IMR-90 (cell line): ENCODE results near the gene TTC3. TPM values are rescaled to one million over a fixed set of nuclear protein-coding genes. Genes with fewer than 3 reads are reported as not detected.

Experiments
- ATAC-seq: fragments of 200-7000 bp; cut with Tn5 transposase; 2 replicates; pipeline ENCODE4 v1.9.1; 2020; ENCODE audit warnings: low read depth, mild to moderate bottlenecking, moderate library complexity
- BruUV-seq: library from RNA; stranded (reverse); fragments of 400-500 nt; replicated peaks from 2 replicates; lab custom pipeline; 2021; lab: Mats Ljungman, UMichigan
- CTCF ChIA-PET: fragments of 300-600 bp; formaldehyde crosslinking; extraction: SDS; loops from one replicate; lab custom pipeline; 2021; ENCODE audit warnings: antibody characterized with exemption; lab: Yijun Ruan, JAX
- POLR2A ChIA-PET: fragments of 300-600 bp; sonication (Branson Sonifier 250); formaldehyde crosslinking; loops from one replicate; lab custom pipeline; 2022; ENCODE audit warnings: antibody characterized with exemption; ENCODE audit not compliant: unreplicated experiment; lab: Charles Lee
- DNase-seq: peaks from one replicate; pipeline ENCODE4 v3.0.0; 2013
- H2AFZ ChIP-seq: replicated peaks from 2 replicates; pipeline ENCODE3; 2013; ENCODE audit warnings: low read length, mild to moderate bottlenecking; ENCODE audit not compliant: poor library complexity
- H2AK5ac ChIP-seq: 2 replicates; pipeline ENCODE4 v1.6.1; 2013; ENCODE audit warnings: low read depth, low read length, inconsistent platforms
- H2AK9ac ChIP-seq: replicated peaks from 2 replicates; pipeline ENCODE3; 2013; ENCODE audit warnings: mild to moderate bottlenecking, low read depth, low read length, moderate library complexity; ENCODE audit not compliant: poor library complexity
- H2BK120ac ChIP-seq: 2 replicates; pipeline ENCODE4 v1.6.1; 2013; ENCODE audit warnings: low read depth, low read length, inconsistent platforms
- H2BK15ac ChIP-seq: 3 replicates; pipeline ENCODE4 v1.6.1; 2013; ENCODE audit warnings: low read depth, low read length, inconsistent platforms
- H2BK20ac ChIP-seq: 2 replicates; pipeline ENCODE4 v1.6.1; 2013; ENCODE audit warnings: low read depth, mild to moderate bottlenecking, inconsistent platforms, low read length, moderate library complexity
- H2BK5ac ChIP-seq: 2 replicates; pipeline ENCODE4 v1.6.1; 2013; ENCODE audit warnings: mild to moderate bottlenecking, low read depth, low read length, inconsistent platforms; ENCODE audit not compliant: poor library complexity, severe bottlenecking
- H3K14ac ChIP-seq: replicated peaks from 2 replicates; pipeline ENCODE4 v1.6.1; 2013; ENCODE audit warnings: low read depth, low read length, inconsistent platforms
- H3K18ac ChIP-seq: 2 replicates; pipeline ENCODE4 v1.6.1; 2013; ENCODE audit warnings: low read depth, low read length, control low read depth
- H3K23ac ChIP-seq: 2 replicates; pipeline ENCODE4 v1.6.1; 2013; ENCODE audit warnings: low read depth, low read length, inconsistent platforms
- H3K27ac ChIP-seq: 2 replicates; pipeline ENCODE4 v1.5.1; 2013; ENCODE audit warnings: mild to moderate bottlenecking, control low read depth, low read length; ENCODE audit not compliant: insufficient read depth
- H3K27me3 ChIP-seq: 2 replicates; pipeline ENCODE4 v1.6.1; 2013; ENCODE audit warnings: low read length; ENCODE audit not compliant: control insufficient read depth, insufficient read depth
- H3K36me3 ChIP-seq: 2 replicates; pipeline ENCODE4 v1.6.1; 2013; ENCODE audit warnings: low read length, mixed read lengths; ENCODE audit not compliant: control insufficient read depth, insufficient read depth
- H3K4ac ChIP-seq: 2 replicates; pipeline ENCODE4 v1.6.1; 2013; ENCODE audit warnings: low read depth, low read length, inconsistent platforms
- H3K4me1 ChIP-seq: 2 replicates; pipeline ENCODE4 v1.6.1; 2013; ENCODE audit warnings: low read length, mixed read lengths; ENCODE audit not compliant: control insufficient read depth, insufficient read depth
- H3K4me2 ChIP-seq: 2 replicates; pipeline ENCODE4 v1.6.1; 2013; ENCODE audit warnings: low read depth, mild to moderate bottlenecking, control low read depth, low read length, moderate library complexity
- H3K4me3 ChIP-seq: 2 replicates; pipeline ENCODE4 v1.5.1; 2013; ENCODE audit warnings: low read depth, mild to moderate bottlenecking, control low read depth, low read length, moderate library complexity; ENCODE audit not compliant: insufficient read depth
- H3K56ac ChIP-seq: 2 replicates; pipeline ENCODE4 v1.6.1; 2013; ENCODE audit warnings: low read length, inconsistent platforms; ENCODE audit not compliant: insufficient read depth; ENCODE audit errors: extremely low read depth
- H3K79me1 ChIP-seq, 2 experiments: 2 replicates each; pipeline ENCODE4 v1.6.1; 2013; ENCODE audit warnings: low read length in 2 of 2, inconsistent platforms in 1 of 2, low read depth in 1 of 2
- H3K9ac ChIP-seq: 2 replicates; pipeline ENCODE4 v1.6.1; 2013; ENCODE audit warnings: low read depth, low read length, control low read depth
- H3K9me1 ChIP-seq: 2 replicates; pipeline ENCODE4 v1.6.1; 2013; ENCODE audit warnings: low read length, inconsistent platforms; ENCODE audit not compliant: insufficient read depth
- H3K9me3 ChIP-seq: 2 replicates; pipeline ENCODE4 v1.6.1; 2013; ENCODE audit warnings: low read length; ENCODE audit not compliant: control insufficient read depth, insufficient read depth
- H4K20me1 ChIP-seq: 2 replicates; pipeline ENCODE4 v1.6.1; 2013; ENCODE audit warnings: low read length, inconsistent platforms; ENCODE audit not compliant: insufficient read depth
- H4K5ac ChIP-seq: 2 replicates; pipeline ENCODE4 v1.6.1; 2013; ENCODE audit warnings: mild to moderate bottlenecking, low read depth, low read length, control low read depth
- H4K8ac ChIP-seq, 2 experiments: 2 replicates each; pipeline ENCODE4 v1.6.1; 2013; ENCODE audit warnings: low read depth in 2 of 2, low read length in 2 of 2, control low read depth in 1 of 2, inconsistent platforms in 1 of 2
- H4K91ac ChIP-seq: 2 replicates; pipeline ENCODE4 v1.6.1; 2013; ENCODE audit warnings: low read depth, low read length, inconsistent platforms; ENCODE audit not compliant: insufficient read depth
- CEBPB ChIP-seq: IDR thresholded peaks from 2 replicates; pipeline ENCODE4 v1.6.1; 2012; ENCODE audit warnings: low read depth, low read length, improper control_type of control experiment
- WGBS, 2 experiments: methylation state at CpG; one replicate each; pipeline versions ENCODE4 v1.1.5 to v1.1.7; 2013; ENCODE audit warnings: missing lambda C conversion rate in 2 of 2; ENCODE audit not compliant: insufficient read length in 1 of 2; ENCODE audit errors: extremely low coverage in 2 of 2; 5-methylcytosine and 5-hydroxymethylcytosine counted together
- dilution Hi-C: fragments of 300-500 bp; cut with HindIII; formaldehyde crosslinking; loops from one replicate; pipeline ENCODE4 v1.14.3; 2018; ENCODE audit warnings: low sequenced_read_pairs; ENCODE audit not compliant: unreplicated experiment
- in situ Hi-C: fragments of 300-500 bp; cut with MboI; formaldehyde crosslinking; loops from 3 replicates; pipeline ENCODE4 v1.14.3; 2019; ENCODE audit warnings: low sequenced_read_pairs, inconsistent platforms, mixed read lengths
- intact Hi-C: fragments of 100-400 bp; cut with micrococcal nuclease; formaldehyde crosslinking; loops from 2 replicates; pipeline ENCODE4 v1.10.0; 2022
- polyA plus RNA-seq, 3 experiments: library from polyadenylated mRNA; depleted of rRNA; stranded (reverse); fragments of >200 nt; gene quantifications; 2 replicates each; pipeline ENCODE4 v1.2.3, GENCODE V29; 2012; ENCODE audit warnings: low replicate concordance in 1 of 3
- total RNA-seq: library from RNA; depleted of rRNA; stranded (reverse); fragments of >200 nt; gene quantifications from 2 replicates; pipeline ENCODE4 v1.2.3, GENCODE V29; 2012
- TF ChIP-seq, protein P1 (sequence below): conservative IDR thresholded peaks from 2 replicates; pipeline ENCODE4 v1.5.1; 2012; ENCODE audit warnings: mild to moderate bottlenecking, low read depth, low read length, improper control_type of control experiment

Gene TTC3
- total and polyA plus RNA-seq, 2 of the 4 experiments (the other 2 are of a cell fraction): 96.7 to 293 TPM

DNA sequence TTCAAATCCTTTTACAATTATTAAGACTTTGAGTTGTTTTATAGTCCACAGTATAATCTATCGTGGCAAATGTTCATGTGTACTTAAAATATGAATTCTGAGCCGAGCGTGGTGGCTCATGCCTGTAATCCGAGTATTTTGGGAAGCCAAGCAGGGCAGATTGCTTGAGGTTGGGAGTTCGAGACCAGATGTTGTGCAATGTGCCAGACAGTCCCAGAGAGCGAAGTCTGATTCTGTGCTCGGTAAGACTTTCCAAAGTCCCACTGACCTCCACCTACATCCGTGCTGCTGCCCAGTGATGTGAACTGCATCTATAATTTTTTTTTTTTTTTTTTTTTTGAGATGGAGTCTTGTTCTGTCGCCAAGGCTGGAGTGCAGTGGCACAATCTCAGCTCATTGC, 141.9 kb downstream of the TTC3 start:
- peaks cover 0 to 4% of the 10 kb centered on the region in 2 experiments; a peak in 2 of 4 replicates for H3K79me1 ChIP-seq
- H3K4ac ChIP-seq: no peak overlapping the region
- ATAC-seq (no peak), DNase-seq (no peak)
- ChIA-PET POLR2A (no interaction called here), CTCF (no interaction called here)
- dilution Hi-C loops (no loop called here), intact Hi-C loops (no loop called here), in situ Hi-C loops (no loop called here)
- no peak overlapping the region for H2AK5ac ChIP-seq
- peaks cover 2% of the 10 kb centered on the region; the same call in 1 of the 2 replicates for H3K9me1 ChIP-seq
- no peaks in the 10 kb centered on the region; the same call in 1 of the 2 replicates for H3K4me1 ChIP-seq
- H3K27ac ChIP-seq: no peak overlapping the region
- H3K4me3 ChIP-seq: no peak overlapping the region
- no peak overlapping the region for H4K91ac ChIP-seq
- TF ChIP-seq, protein P1, sequence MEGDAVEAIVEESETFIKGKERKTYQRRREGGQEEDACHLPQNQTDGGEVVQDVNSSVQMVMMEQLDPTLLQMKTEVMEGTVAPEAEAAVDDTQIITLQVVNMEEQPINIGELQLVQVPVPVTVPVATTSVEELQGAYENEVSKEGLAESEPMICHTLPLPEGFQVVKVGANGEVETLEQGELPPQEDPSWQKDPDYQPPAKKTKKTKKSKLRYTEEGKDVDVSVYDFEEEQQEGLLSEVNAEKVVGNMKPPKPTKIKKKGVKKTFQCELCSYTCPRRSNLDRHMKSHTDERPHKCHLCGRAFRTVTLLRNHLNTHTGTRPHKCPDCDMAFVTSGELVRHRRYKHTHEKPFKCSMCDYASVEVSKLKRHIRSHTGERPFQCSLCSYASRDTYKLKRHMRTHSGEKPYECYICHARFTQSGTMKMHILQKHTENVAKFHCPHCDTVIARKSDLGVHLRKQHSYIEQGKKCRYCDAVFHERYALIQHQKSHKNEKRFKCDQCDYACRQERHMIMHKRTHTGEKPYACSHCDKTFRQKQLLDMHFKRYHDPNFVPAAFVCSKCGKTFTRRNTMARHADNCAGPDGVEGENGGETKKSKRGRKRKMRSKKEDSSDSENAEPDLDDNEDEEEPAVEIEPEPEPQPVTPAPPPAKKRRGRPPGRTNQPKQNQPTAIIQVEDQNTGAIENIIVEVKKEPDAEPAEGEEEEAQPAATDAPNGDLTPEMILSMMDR: no peak
- TF ChIP-seq CEBPB: peak; percentile 39; the same call in 1 of the 2 replicates
- no peak overlapping the region for H4K8ac ChIP-seq
- no peaks in the 10 kb centered on the region for H3K36me3 ChIP-seq
- no TSS peak for BruUV-seq
- H3K27me3 ChIP-seq: no peaks in the 10 kb centered on the region
- WGBS, 2 experiments: no CpG with 5 or more reads among the region's 9 CpGs
- no peak overlapping the region for H2AK9ac ChIP-seq
- no peak overlapping the region for H2BK15ac ChIP-seq
- no peak overlapping the region for H2BK5ac ChIP-seq
- H3K4me2 ChIP-seq: no peak overlapping the region
- no peak overlapping the region for H3K23ac ChIP-seq
- no peak overlapping the region for H2AFZ ChIP-seq
- H3K14ac ChIP-seq: no peak overlapping the region
- H3K18ac ChIP-seq: no peak overlapping the region
- no peak overlapping the region for H3K56ac ChIP-seq
- no peak overlapping the region for H2BK20ac ChIP-seq
- H3K9ac ChIP-seq: no peak overlapping the region
- no peak overlapping the region for H4K5ac ChIP-seq
- no peaks in the 10 kb centered on the region for H4K20me1 ChIP-seq
- H3K9me3 ChIP-seq: no peaks in the 10 kb centered on the region
- no peak overlapping the region for H2BK120ac ChIP-seq
